ENCODE measurements around the gene NCBP2.

Gene NCBP2

DNA sequence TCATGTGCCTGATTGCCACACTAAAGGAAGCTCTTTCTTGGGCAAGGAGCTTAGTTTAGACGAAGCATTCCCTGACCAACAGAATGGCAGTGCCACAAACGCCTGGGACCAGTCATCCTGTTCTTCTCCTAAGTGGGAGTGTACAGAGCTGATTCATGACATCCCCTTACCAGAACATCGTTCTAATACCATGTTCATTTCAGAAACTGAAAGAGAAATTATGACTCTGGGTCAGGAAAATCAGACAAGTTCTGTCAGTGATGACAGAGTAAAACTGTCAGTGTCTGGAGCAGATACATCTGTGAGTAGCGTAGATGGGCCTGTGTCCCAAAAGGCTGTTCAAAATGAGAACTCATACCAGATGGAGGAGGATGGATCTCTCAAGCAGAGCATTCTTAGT is 56.2 kb downstream of the NCBP2 start:
- Histone ChIP-seq H3K79me2 (ENCODE audit: insufficient read depth, low read length) (peaks cover 70% of the 10 kb centered on the region), H3K27me3 (ENCODE audit: low read length) (no peaks in the 10 kb centered on the region), H2AFZ (ENCODE audit: low read depth, low read length, severe bottlenecking) (no peak overlapping the region), H3K9me2 (replicated peaks; ENCODE audit: insufficient read depth, low read length) (no peaks in the 10 kb centered on the region), H3K36me3 (ENCODE audit: low read length) (no peaks in the 10 kb centered on the region), H3K4me2 (ENCODE audit: low read depth, low read length, poor library complexity, severe bottlenecking) (no peak overlapping the region), H3K4me3 (ENCODE audit: insufficient read depth, low read length, poor library complexity, severe bottlenecking) (no peak overlapping the region), H3K27ac (ENCODE audit: low read depth, low read length) (no peak overlapping the region), H3K9ac (ENCODE audit: low read length) (no peak overlapping the region), H3K9me3 (ENCODE audit: insufficient read depth, low read length) (no peaks in the 10 kb centered on the region), H3F3A (ENCODE audit: insufficient read depth) (no peaks in the 10 kb centered on the region), H4K20me1 (ENCODE audit: low read depth, low read length) (peaks cover 4% of the 10 kb centered on the region; the same call in 1 of the 2 replicates)
- TF ChIP-seq, protein P1, sequence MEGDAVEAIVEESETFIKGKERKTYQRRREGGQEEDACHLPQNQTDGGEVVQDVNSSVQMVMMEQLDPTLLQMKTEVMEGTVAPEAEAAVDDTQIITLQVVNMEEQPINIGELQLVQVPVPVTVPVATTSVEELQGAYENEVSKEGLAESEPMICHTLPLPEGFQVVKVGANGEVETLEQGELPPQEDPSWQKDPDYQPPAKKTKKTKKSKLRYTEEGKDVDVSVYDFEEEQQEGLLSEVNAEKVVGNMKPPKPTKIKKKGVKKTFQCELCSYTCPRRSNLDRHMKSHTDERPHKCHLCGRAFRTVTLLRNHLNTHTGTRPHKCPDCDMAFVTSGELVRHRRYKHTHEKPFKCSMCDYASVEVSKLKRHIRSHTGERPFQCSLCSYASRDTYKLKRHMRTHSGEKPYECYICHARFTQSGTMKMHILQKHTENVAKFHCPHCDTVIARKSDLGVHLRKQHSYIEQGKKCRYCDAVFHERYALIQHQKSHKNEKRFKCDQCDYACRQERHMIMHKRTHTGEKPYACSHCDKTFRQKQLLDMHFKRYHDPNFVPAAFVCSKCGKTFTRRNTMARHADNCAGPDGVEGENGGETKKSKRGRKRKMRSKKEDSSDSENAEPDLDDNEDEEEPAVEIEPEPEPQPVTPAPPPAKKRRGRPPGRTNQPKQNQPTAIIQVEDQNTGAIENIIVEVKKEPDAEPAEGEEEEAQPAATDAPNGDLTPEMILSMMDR (IDR thresholded peaks at IDR 0.05; ENCODE audit: insufficient read depth, low read length, poor library complexity, severe bottlenecking) = no peak
- TF ChIP-seq EZH2phosphoT487 (conservative IDR thresholded peaks at IDR 0.05; ENCODE audit: low read length) = no peak

All from SU-DHL-6 (cell line).